ENCODE measurements around the gene FNDC3A. TPM values are rescaled to one million over a fixed set of nuclear protein-coding genes. Genes with fewer than 3 reads are reported as not detected.
"Not testable (repeated sequence)": the region's sequence is repeated elsewhere in the genome, so short reads cannot be mapped to it uniquely, and the experiment has no call there.

FNDC3A gene
- total RNA-seq, 1 experiment from 2014 or later = 34.2 TPM

DNA sequence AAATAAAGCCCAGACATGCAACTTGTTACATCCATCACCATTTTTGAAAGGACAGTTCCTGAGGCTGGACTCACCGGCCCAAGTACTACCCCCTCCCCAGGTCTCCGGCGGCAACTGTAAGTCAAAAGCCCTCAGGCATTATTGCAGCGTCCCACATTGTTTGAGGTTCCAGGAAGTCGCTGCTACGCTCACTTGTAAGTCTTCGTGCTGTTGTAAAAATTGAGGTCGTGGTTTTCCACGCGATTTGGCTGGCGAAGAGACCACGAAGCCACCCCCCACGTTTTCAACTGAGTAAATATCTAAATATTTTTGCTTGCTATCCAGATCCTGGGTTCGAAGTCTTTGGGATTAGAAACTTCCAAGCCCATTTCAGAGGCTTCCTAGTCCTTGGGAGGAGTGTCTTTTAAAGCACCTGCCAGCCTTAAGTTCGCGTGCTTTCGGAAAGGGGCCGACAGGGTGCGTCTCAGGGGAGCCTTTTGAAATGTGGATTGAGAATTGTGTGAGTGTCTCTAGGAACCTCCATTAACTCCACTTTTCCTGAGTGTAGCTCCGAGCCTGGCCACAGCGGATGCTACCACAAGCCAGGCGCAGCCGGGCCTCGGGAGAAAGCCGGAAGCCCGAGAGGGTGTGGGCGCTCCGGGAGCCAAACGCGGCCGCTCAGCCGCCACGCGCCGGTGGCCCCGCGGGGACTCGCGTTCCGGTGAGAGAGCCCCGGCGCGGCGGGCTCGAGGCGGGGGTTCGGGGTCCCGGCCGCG, 434 bp upstream of the FNDC3A start:
- DNase-seq (ENCODE audit: low read depth) = peak; percentile 21

DNA sequence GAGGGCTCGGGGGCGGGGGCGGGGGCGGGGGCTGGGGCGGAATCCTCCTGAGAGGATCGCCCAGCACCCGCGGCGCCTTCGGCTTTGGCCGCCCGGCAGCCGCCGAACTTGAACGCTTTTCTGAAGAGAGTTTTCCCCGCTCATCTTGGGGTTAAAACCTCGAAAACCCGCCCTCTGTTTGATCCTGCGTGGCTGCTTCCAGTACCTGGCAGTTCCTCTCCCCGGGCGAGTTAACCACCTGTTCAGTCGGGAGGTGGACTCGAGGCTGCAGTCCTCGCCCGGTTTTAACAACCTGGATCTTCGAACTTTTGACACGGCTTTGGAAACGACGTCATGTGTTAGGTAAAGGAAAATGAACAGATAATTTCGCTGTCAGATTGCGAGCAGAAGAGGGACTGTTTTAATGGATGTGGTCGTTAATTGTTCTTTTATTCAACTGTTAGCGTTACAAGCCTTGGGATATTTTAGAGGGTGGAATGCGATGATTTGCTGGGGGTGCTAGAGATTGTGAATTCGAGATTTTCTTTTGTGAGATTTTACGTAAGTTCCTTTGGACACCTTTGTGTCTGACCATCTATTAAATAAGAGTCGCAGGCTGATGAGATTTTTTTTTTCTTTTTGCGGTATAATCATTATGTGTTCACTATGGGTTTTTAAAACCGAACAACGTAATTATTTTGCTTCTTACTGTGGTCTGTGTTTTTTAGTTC, 1.0 kb downstream of the FNDC3A start:
- DNase-seq (ENCODE audit: low read depth) = no peak

DNA sequence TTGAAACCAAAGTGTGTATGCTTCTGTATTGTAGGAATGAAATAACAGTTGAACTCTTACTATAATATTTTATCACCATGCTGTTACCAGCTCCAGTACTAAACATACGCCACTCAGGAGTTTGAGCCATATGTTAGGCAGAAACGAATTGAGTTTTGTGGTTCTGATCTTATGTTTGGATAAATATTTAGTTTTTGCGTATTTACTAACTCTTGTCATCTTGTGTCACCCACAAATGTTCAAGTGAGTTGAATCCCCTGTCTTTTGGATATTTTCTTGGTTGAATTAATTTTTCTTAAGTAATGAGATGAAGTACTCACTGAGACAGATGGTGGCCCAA, 1.5 kb downstream of the FNDC3A start:
- DNase-seq (ENCODE audit: low read depth) = no peak

DNA sequence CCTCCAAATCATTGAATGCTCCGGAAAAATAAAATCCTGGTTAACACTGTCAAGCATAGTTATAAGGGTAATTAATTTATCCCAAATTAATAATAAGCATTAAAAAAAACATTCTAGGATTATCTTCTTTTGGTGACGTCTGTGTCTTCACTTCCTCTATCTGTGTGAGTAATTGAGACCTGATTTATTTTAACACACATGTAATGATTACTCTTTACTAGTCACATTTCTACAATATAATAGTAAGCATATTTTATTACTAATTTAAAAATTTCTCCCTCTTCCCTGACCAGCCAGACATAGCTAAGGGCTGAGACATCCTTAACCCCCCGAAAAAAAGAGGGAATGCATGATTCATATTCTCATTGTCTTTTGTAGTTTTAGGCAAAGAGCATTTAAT, 2.3 kb downstream of the FNDC3A start:
- peak; percentile 9 for DNase-seq (ENCODE audit: low read depth)

DNA sequence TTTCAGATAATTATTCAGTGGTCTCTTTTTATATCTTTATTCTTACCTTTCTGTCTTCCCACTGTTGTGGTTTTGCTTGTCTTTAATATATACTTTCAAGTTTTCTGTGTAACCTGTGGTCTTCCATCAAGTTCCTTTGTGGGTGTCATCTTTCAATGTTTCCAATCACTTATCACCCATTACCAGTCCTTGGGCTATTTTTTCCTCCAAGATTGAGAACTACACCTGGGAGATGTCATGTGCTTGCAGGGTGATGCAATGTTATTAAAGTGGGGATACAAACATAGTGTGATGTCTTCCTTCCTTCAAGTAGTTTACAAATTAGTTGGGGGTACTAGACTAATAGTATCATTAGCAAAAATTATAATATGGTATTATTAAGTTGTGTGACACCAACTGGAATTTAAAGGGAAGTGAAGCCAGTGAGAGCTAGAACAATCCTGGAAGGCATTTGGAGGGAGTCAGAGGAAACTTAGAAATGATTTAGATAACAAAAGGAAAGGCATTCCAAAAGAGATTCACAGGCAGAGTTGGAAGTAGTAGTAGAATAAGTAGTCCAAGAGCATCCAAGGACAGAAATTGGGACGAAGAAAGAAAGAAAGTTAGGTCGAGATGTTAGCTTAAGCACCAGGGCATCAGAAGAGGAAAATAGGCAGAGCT, 3.4 kb downstream of the FNDC3A start:
- DNase-seq (ENCODE audit: low read depth) = no peak

DNA sequence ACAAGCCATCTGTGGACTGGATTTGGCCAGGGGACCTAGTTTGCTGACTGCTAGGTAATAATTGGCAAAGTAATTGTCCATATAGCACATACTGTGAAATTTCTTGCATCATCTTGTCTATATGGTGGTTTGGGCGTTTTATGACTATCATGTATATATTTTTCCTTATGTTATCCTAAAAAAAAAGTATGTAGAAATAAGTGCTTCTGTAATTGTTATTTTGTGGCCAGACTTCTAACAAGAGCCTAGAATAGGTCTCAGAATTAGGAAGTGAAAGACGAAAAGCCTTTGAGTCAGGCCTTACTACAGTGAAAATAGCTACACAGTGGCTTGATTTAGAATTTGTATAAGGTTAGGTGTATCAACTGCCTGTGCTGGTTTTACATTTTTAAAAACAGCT, 4.2 kb downstream of the FNDC3A start:
- no peak for DNase-seq (ENCODE audit: low read depth)

DNA sequence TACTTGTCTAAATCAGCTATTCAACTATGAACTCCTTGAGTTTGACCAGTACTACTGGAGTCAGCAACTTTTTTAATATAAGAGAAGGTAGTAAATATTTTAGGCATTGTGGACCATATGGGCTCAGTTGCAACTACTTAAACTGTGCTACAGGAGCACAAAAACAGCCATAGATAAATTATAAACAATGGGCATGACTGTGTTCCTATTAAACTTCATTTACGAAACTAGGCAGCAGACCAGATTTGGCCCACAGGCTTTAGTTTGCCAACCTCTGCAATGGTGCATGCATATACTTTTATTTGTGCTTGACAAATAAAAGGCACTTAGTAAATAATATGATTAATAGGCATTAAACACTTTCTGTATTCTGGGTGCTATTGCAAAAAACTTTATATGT, 7.6 kb downstream of the FNDC3A start:
- no peak for DNase-seq (ENCODE audit: low read depth)

DNA sequence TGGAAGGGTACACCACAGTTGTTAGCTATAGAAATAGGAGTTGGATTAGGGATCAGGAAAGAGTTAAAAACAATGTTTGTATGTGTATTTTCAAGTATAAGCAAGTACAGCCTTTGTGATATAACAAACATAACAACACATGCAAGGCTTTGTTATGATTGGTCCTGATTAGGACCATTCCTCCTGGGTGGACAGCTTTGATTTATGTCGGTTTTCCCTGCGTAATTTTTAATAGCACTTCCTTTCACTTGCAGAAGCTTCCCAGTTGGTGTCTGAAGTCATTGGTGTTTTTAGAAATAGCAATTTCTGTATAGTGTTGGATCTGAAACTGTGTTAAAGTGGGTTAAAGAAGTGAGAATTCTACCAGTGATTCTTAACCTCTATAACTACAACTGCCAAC, 10.0 kb downstream of the FNDC3A start:
- no peak for DNase-seq (ENCODE audit: low read depth)

DNA sequence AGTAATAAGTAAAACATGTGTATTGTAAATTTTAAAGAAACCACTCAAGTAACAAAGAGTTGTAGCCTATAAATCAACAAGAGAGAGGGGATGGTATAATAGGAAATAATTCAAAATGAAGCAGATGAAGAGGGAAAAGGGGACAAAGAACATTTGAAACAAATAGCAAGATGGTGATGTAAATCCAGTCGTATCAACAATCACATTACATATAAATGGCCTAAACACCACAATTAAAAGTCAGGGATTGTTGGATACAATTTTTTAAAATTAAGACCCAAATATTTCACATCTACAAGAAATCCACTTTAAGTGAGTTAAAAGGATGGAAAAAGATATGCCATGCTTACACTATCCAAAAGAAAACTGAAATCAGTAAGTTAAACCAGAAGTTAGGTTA, 15.2 kb downstream of the FNDC3A start:
- no peak for DNase-seq (ENCODE audit: low read depth)

DNA sequence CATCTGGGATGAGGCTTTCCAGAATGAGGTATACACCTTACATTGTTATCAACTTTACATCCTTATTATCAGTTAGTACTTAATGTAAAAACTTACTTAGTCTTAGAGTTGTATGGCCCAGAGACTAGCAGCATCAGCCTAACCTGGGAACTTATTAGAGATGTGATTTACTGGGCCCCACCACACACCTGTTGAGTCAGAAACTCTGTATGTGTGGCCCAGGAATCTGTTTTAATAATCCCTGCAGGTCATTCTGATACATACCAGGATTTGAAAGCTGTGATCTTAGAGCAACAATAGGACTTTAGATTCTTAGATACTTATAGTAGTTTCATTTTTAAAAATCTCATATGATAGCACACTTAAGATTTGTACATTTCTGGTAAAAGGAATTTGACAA, 17.4 kb downstream of the FNDC3A start:
- no peak for DNase-seq (ENCODE audit: low read depth)

DNA sequence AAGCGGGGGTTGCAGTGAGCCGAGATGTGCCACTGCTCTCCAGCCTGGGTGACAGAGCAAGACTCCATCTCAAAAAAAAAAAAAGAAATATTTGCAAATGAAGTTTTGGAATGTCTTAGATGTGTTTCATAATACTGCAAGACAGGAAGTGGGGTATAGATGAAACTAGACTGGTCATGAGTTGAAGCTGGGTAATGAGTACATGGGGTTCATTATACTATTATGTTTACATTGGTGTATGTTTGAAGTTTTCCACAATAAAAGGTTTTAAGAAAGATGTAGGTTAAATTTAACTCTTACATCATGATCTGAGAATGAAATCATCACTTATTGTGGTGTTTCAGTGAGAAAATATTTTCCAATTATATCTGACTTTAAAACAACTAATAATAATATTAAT, 19.0 kb downstream of the FNDC3A start:
- no peak for DNase-seq (ENCODE audit: low read depth)

DNA sequence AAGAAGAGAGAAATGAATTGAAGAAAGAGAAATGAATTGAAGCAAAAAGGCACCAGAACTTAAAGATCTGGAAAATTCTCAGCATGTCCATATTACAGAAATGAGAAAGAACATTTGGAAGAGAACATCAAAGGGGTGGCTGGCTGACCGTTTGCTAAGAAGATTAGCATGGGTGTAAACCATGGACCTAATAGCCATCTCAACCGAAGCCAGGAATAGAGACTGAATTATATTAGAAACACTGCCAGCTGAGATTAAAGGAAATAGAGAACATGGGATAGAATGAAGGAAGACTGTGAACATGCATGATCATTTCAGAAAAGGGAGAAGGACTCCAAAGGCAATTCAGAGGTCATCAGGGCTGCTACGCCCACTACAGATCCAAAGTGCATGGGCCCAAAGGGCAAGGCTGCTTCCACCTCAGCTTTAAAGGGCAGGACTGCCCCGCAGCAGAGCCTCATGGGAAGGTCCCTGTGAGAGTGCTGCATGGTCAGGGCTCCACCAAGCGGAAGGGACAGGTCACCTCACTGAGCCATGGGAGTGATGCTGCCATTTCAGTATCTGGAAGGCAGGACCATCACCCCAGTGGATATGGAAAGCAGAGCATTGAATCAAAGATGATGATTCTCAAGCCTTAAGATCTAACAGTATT, 23.1 kb downstream of the FNDC3A start:
- no peak for DNase-seq (ENCODE audit: low read depth)

DNA sequence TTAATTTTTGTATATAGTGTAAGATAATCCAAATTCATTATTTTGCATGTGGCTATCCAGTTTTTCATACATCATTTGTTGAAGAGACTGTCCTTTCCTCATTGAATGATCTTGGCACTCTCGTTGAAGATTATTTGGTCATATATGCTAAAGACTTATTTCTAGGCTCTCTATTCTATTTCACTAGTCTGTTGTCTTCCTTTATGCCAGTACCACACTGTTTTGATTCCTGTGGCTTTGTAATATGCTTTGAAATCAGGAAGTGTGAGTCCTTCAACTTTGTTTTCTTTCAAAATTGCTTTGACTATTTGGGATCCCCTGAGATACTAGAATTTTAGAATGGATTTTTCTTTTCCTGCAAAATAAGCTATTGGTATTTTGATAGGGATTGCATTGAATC, 24.5 kb downstream of the FNDC3A start:
- DNase-seq (ENCODE audit: low read depth) = no peak

DNA sequence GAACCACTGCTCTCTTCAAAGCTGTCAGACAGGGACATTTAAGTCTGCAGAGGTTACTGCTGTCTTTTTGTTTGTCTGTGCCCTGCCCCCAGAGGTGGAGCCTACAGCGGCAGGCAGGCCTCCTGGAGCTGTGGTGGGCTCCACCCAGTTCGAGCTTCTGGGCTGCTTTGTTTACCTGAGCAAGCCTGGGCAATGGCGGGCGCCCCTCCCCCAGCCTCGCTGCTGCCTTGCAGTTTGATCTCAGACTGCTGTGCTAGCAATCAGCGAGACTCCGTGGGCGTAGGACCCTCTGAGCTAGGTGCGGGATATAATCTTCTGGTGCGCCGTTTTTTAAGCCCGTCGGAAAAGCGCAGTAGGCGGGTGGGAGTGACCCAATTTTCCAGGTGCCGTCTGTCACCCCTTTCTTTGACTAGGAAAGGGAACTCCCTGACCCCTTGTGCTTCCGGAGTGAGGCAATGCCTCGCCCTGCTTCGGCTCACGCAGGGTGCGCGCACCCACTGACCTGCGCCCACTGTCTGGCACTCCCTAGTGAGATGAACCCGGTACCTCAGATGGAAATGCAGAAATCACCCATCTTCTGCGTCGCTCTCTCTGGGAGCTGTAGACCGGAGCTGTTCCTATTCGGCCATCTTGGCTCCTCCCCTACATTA, 43.4 kb downstream of the FNDC3A start:
- not testable (repeated sequence) for DNase-seq (ENCODE audit: low read depth)

DNA sequence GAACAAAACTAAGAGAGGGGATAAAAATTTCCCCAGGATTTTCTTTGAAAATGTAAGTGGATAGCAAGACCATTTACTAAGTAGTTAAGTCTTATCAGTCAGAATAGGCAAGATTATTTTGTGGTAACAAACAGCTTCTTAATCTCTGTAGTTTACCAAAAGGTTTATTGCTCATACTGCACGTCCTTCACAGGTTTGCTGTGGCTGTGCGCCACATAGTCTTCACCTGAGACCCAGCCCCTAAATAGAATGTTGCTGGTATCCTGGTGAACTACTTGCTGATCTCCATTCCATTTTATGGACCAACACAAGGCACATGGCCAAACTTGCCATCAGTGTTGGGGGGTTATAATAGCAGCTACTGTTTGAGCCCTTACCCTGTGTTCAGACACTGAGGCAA, 44.6 kb downstream of the FNDC3A start:
- DNase-seq (ENCODE audit: low read depth) = no peak

DNA sequence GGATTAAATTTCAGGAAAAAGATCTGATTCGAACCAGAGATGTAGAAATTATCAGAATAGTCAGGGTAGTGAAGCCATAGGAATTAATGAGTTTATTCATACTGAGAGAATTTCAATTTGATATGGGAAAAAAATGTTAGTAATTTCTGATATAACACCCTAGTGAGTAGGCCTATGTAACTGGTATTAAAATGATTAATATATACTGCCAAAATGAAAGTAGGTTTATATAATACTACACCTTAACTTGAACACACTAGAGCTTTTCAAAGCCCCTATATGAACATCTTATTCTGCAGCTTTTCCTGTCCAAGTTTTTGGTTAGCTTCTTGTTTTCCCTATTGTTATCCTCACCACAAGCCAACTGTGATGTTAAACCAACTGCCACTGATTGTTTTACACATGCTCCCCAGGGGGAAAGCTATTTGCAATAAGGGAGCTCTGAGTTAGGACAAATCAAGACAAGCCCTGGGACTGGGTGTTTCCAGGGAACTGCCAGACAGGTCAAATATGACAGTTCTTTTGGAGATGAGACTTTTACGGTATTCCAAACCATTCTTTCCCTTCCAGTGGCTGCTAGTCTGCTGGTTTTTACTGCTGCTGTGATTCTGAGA, 45.3 kb downstream of the FNDC3A start:
- DNase-seq (ENCODE audit: low read depth) = no peak

DNA sequence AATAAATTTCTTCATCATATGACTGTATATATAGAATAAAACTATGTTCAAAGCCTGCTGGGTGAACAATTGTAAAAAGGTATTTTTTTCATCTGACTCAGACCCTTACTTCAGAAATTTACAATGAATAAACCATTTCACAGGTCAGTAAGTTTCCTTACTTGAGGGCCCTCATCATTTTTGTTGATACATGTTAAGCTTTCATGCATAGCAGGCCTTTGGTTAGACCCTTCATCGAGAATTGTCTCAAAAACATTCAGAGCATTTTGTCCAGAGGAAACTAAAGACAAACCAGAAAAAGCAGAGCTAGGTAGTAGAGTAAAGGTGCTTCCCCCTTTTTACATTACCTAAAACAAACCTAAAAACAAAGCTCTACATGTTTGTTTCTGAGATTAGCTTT, 46.2 kb downstream of the FNDC3A start:
- DNase-seq (ENCODE audit: low read depth) = no peak

DNA sequence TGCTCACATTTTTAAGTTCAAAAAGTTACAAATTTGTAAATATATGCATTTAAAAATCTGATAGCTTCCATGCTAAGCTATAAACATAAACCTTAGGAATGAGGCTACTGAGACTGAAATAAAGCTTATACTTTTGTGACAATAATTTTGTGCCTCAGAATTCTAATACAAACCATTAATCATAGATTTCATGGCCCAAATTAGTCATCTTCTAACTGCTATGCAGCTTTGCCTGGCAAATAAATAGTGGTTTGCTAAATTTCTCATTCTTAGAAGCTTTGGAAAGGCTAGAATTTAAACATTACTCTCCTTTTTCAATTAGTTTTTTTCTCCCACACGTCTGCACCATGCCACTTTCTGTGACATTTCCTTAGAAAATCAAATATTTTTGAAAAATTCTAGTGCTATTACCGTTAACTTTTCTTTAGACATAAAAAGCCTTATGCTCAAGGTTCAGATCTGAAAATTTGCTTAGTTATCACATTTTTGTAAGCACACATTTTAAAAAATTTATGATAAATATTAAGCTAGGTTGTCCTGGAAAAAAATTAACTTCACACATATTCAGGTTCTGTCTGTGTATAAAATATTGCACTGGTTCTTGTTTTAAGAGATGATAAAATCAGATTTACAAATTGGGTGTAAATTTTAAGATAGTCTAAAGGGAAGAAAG, 46.9 kb downstream of the FNDC3A start:
- no peak for DNase-seq (ENCODE audit: low read depth)

DNA sequence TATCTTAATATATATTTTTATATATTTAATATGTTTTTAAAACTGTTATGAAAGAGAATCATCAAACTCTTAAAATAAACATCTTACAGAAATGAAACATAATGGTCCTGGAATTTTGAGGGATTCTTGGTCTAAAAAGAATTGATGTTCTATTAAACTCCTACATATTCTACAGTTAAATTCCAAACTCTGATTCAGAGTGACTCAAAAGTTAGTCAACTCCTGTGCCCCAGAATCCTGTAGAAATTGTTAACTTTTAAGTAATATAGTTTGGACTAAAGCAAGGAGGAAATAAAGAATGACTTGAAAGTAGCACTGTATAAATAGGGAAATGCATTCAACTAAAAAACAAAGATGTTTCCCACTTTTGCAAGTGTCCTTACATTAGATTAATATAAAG, 47.7 kb downstream of the FNDC3A start:
- peak; percentile 1 for DNase-seq (ENCODE audit: low read depth)

DNA sequence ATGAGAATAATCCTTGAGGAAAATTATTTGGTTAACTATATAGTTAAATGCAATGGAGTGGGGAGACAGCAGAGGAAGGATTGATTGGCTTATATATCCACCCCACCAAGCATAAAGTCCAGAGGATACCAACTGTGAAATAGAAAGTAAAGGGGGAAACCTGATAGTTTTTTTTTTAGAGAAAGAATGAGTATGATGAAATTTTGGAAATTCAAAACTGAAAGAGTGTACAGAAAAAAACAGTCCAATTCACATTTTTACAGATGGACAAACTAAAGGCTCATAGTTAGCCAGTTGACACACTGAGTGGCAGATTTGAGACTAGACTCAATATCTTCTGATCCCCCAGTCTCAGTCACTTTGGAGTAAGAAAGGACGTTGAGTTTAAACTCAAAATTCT, 51.1 kb downstream of the FNDC3A start:
- no peak for DNase-seq (ENCODE audit: low read depth)

DNA sequence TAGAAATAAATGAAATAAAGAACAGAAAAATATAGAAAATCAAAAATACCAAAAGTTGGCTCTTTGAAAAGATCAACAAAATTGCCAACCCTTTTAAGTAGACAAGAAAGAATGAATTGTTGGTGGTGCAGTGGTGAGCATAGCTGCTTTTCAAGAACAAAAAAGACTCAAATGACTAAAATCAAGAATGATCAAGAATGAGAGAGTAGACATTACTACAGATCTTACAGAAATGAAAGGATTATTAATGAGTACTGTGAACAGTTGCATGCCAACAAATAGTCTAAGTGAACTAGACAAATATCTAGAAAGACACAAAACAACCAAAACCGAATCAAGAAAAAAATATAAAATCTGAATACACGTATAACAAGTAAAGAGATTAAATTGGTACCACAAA, 53.9 kb downstream of the FNDC3A start:
- DNase-seq (ENCODE audit: low read depth) = no peak

Measured in Daoy (cell line).